Gastroesophageal sphincter (tissue), 3 donors: ENCODE results near the gene RERE.

Experiments used
- POLR2A ChIP-seq, 2 donors: fragments of 450-650 bp; IDR thresholded peaks; one replicate each; pipeline ENCODE4 v1.6.1; 2017; ENCODE audit warnings: antibody characterized with exemption in 2 of 2, mild to moderate bottlenecking in 2 of 2, moderate library complexity in 1 of 2
- POLR2AphosphoS5 ChIP-seq: sonication (generic); formaldehyde crosslinking; IDR thresholded peaks from one replicate; pipeline ENCODE4 v1.6.1; 2017; ENCODE audit warnings: antibody characterized with exemption
- TF ChIP-seq, protein P1 (sequence below), 4 experiments: fragments of 200-600 bp in 2 of 4; fragments of 450-650 bp in 2 of 4; sonication (generic) in 1 of 4; IDR thresholded peaks; one replicate each; pipeline ENCODE4 v1.5.1; 2017 to 2019; ENCODE audit warnings: antibody characterized with exemption in 4 of 4, mild to moderate bottlenecking in 2 of 4, moderate library complexity in 2 of 4

GRCh38 chr1:8706291-8706690, 111.1 kb downstream of the RERE start:
- TF ChIP-seq, protein P1, sequence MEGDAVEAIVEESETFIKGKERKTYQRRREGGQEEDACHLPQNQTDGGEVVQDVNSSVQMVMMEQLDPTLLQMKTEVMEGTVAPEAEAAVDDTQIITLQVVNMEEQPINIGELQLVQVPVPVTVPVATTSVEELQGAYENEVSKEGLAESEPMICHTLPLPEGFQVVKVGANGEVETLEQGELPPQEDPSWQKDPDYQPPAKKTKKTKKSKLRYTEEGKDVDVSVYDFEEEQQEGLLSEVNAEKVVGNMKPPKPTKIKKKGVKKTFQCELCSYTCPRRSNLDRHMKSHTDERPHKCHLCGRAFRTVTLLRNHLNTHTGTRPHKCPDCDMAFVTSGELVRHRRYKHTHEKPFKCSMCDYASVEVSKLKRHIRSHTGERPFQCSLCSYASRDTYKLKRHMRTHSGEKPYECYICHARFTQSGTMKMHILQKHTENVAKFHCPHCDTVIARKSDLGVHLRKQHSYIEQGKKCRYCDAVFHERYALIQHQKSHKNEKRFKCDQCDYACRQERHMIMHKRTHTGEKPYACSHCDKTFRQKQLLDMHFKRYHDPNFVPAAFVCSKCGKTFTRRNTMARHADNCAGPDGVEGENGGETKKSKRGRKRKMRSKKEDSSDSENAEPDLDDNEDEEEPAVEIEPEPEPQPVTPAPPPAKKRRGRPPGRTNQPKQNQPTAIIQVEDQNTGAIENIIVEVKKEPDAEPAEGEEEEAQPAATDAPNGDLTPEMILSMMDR (IDR thresholded peaks at IDR 0.05): no peak
- TF ChIP-seq POLR2A (IDR thresholded peaks at IDR 0.05) (no peak), POLR2AphosphoS5 (no peak)
